K562 (cell line): Measurements from ENCODE around the gene NR2F6. TPM values are rescaled to one million over a fixed set of nuclear protein-coding genes. Genes with fewer than 3 reads are reported as not detected.

Experiments
- ATF1 ChIP-seq, 2 experiments: fragments of 450-650 bp in 1 of 2; IDR thresholded peaks; 2 replicates each; pipeline ENCODE4 v1.6.1; 2016; ENCODE audit warnings: missing compliant biosample characterization in 1 of 2, missing genetic modification characterization in 1 of 2
- CEBPZ ChIP-seq: fragments of 150-350 bp; IDR thresholded peaks from 2 replicates; pipeline ENCODE4 v1.6.1; 2014; ENCODE audit warnings: low read depth, mild to moderate bottlenecking, low read length, borderline replicate concordance
- CHCHD3 ChIP-seq: fragments of 250-450 bp; sonication (Bioruptor Pico); IDR thresholded peaks from 2 replicates; pipeline ENCODE4 v2.1.2; 2022; ENCODE audit warnings: mild to moderate bottlenecking
- FOXP1 ChIP-seq: sonication (generic); formaldehyde crosslinking; IDR thresholded peaks from 2 replicates; pipeline ENCODE4 v1.8.0; 2022; ENCODE audit warnings: mild to moderate bottlenecking, missing genetic modification reagents
- HDAC2 ChIP-seq: fragments of 450-650 bp; IDR thresholded peaks from 2 replicates; pipeline ENCODE4 v1.6.1; 2016; ENCODE audit warnings: mild to moderate bottlenecking
- HINFP ChIP-seq: fragments of 450-650 bp; conservative IDR thresholded peaks from 2 replicates; pipeline ENCODE4 v1.6.1; 2016; ENCODE audit warnings: missing genetic modification characterization, low read depth, mild to moderate bottlenecking, control low read depth, missing compliant biosample characterization
- KLF10 ChIP-seq: fragments of 250-450 bp; sonication (Bioruptor Pico); IDR thresholded peaks from 2 replicates; pipeline ENCODE4 v1.6.1; 2021; ENCODE audit warnings: matching md5 sums
- RAD21 ChIP-seq, 2 experiments: fragments of 250-450 bp in 1 of 2; fragments of 450-650 bp in 1 of 2; sonication (Bioruptor Pico) in 1 of 2; formaldehyde crosslinking in 1 of 2; IDR thresholded peaks in 1 of 2; conservative IDR thresholded peaks in 1 of 2; 2 replicates each; pipeline versions ENCODE4 v1.4.0 to v1.8.0; 2020 to 2022; ENCODE audit warnings: mild to moderate bottlenecking in 2 of 2, moderate library complexity in 1 of 2
- RBFOX2 ChIP-seq: fragments of 200-400 bp; formaldehyde crosslinking; IDR thresholded peaks from 2 replicates; pipeline ENCODE4 v1.6.1; 2017; ENCODE audit warnings: low read depth, mild to moderate bottlenecking, low read length, moderate library complexity
- RBM15 ChIP-seq: fragments of 200-400 bp; formaldehyde crosslinking; IDR thresholded peaks from 2 replicates; pipeline ENCODE4 v1.6.1; 2018; ENCODE audit warnings: mild to moderate bottlenecking, low read length, moderate library complexity; ENCODE audit not compliant: insufficient read depth
- STAT5B ChIP-seq: fragments of 250-450 bp; sonication (Bioruptor Pico); IDR thresholded peaks from 2 replicates; pipeline ENCODE4 v1.8.0; 2021; ENCODE audit warnings: mild to moderate bottlenecking, inconsistent platforms
- TAF15 ChIP-seq: fragments of 200-400 bp; formaldehyde crosslinking; IDR thresholded peaks from 2 replicates; pipeline ENCODE4 v1.6.1; 2017; ENCODE audit warnings: mild to moderate bottlenecking, low read depth, low read length, moderate library complexity
- XRCC4 ChIP-seq: IDR thresholded peaks from one replicate; pipeline ENCODE4 v1.6.1; 2011; ENCODE audit not compliant: insufficient read depth, insufficient read length; ENCODE audit errors: extremely low read depth
- ZBTB43 ChIP-seq: sonication (generic); formaldehyde crosslinking; IDR thresholded peaks from 2 replicates; pipeline ENCODE4 v1.8.0; 2023; ENCODE audit warnings: mild to moderate bottlenecking, missing genetic modification reagents
- ZNF165 ChIP-seq: fragments of 250-450 bp; sonication (Bioruptor Pico); IDR thresholded peaks from 2 replicates; pipeline ENCODE4 v1.4.0; 2020; ENCODE audit warnings: borderline replicate concordance
- polyA plus RNA-seq, 8 experiments: library from polyadenylated mRNA; depleted of rRNA in 4 of 8; stranded (reverse) in 5 of 8; unstranded in 3 of 8; fragments of >200 nt; fragmentation: Nextera tagmentation in 2 of 8; fragmentation: Illumina TruSeq in 1 of 8; extraction: Ambion mirVana in 2 of 8; extraction: Trizol in 1 of 8; gene quantifications; 2 replicates each; pipeline versions ENCODE4 v1.2.1 to v1.2.3, GENCODE V29; 2011 to 2014; ENCODE audit warnings: inconsistent platforms in 1 of 8, missing spikeins in 1 of 8
- total RNA-seq, 7 experiments: library from RNA; depleted of rRNA in 6 of 7; stranded (reverse); fragments of >200 nt in 6 of 7; fragmentation: Illumina TruSeq in 2 of 7; extraction: Trizol in 2 of 7; gene quantifications; 2 replicates each; pipeline versions ENCODE4 v1.2.1 to v1.2.3, GENCODE V29; 2011 to 2021; ENCODE audit warnings: low replicate concordance in 1 of 7

The NR2F6 gene
- total and polyA plus RNA-seq, 9 of the 15 experiments (the other 6 are each of a cell fraction or from before 2014, with no cell fraction given): 0.76 to 97.5 (median 18.8) TPM

GRCh38 chr19:17215127-17215971 lies 30.4 kb downstream of the NR2F6 start, which contains the start of gene USE1 (continued):
- TF ChIP-seq RAD21 (CRISPR knock-in tag; conservative IDR thresholded peaks at IDR 0.05 in 1 of 2, IDR thresholded peaks at IDR 0.05 in 1 of 2): no peak; a peak in 1 of 4 replicates
- no peak for TF ChIP-seq CEBPZ
- no peak; the same call in 1 of the 2 replicates for TF ChIP-seq ZBTB43
- peak; percentile 65; the same call in 1 of the 2 replicates for TF ChIP-seq HDAC2
- TF ChIP-seq CHCHD3 (CRISPR knock-in tag): no peak
- TF ChIP-seq FOXP1 (CRISPR knock-in tag): peak; percentile 91; the same call in 1 of the 2 replicates
- no peak for TF ChIP-seq STAT5B
- TF ChIP-seq ATF1 (CRISPR knock-in tag; IDR thresholded peaks at IDR 0.05): no peak
- peak; percentile 84 for TF ChIP-seq ATF1 (tag; IDR thresholded peaks at IDR 0.05)
- TF ChIP-seq RBFOX2: peak; percentile 95
- no peak for TF ChIP-seq KLF10 (CRISPR knock-in tag)
- no peak for TF ChIP-seq RBM15
- no peak for TF ChIP-seq TAF15
- TF ChIP-seq XRCC4: no peak
- no peak for TF ChIP-seq ZNF165 (CRISPR knock-in tag)
- no peak for TF ChIP-seq HINFP
